OCI-LY3 (cell line): ENCODE results near the gene CILP2.

Source experiments
- H2AFZ ChIP-seq: fragments of 200-600, 300-600 bp; shearing (Covaris generic); 2 replicates; pipeline ENCODE4 v1.6.0; 2014; ENCODE audit warnings: antibody characterized with exemption, low read depth, low read length
- H3K27ac ChIP-seq: fragments of 200-600, 300-600 bp; sonication (generic); 2 replicates; pipeline ENCODE4 v1.5.1; 2014; ENCODE audit warnings: mild to moderate bottlenecking, low read length, moderate library complexity, mixed read lengths
- H3K27me3 ChIP-seq: fragments of 200-600, 300-600 bp; sonication (generic); 2 replicates; pipeline ENCODE4 v1.6.1; 2014; ENCODE audit warnings: low read depth, low read length, mixed read lengths
- H3K36me3 ChIP-seq: fragments of 200-600, 300-600 bp; sonication (generic); replicated peaks from 2 replicates; pipeline ENCODE3; 2014; ENCODE audit warnings: low read depth, low read length, mixed read lengths
- H3K4me1 ChIP-seq: fragments of 300-600, 200-600 bp; sonication (generic); 2 replicates; pipeline ENCODE4 v1.6.1; 2014; ENCODE audit warnings: low read length, mixed read lengths
- H3K4me2 ChIP-seq: fragments of 200-600, 300-600 bp; sonication (generic); 2 replicates; pipeline ENCODE4 v1.6.1; 2014; ENCODE audit warnings: low read length, mixed read lengths
- H3K4me3 ChIP-seq: fragments of 300-600, 200-600 bp; sonication (generic); 2 replicates; pipeline ENCODE4 v1.5.1; 2014; ENCODE audit warnings: antibody characterized with exemption, mild to moderate bottlenecking, low read length, moderate library complexity
- H3K79me2 ChIP-seq: fragments of 300-600, 200-600 bp; shearing (Covaris generic); 2 replicates; pipeline ENCODE4 v1.6.1; 2014; ENCODE audit warnings: mild to moderate bottlenecking, low read length, mixed read lengths
- H3K9ac ChIP-seq: fragments of 300-600, 200-600 bp; shearing (Covaris generic); 2 replicates; pipeline ENCODE4 v1.6.0; 2014; ENCODE audit warnings: mild to moderate bottlenecking, low read length, moderate library complexity
- H3K9me3 ChIP-seq: fragments of 200-600, 300-600 bp; shearing (Covaris generic); 2 replicates; pipeline ENCODE4 v1.6.1; 2014; ENCODE audit warnings: low read length, mixed read lengths; ENCODE audit not compliant: insufficient read depth
- H4K20me1 ChIP-seq: fragments of 200-600, 300-600 bp; sonication (generic); 2 replicates; pipeline ENCODE4 v1.6.1; 2016; ENCODE audit warnings: low read length, mixed read lengths; ENCODE audit not compliant: insufficient read depth
- EZH2phosphoT487 ChIP-seq: fragments of 200-600 bp; shearing (Covaris generic); IDR thresholded peaks from 2 replicates; pipeline ENCODE4 v1.6.1; 2018; ENCODE audit warnings: antibody characterized with exemption, mixed run types, low read depth
- TF ChIP-seq, protein P1 (sequence below): fragments of 200-600, 300-600 bp; sonication (generic); IDR thresholded peaks from 2 replicates; pipeline ENCODE4 v1.5.1; 2014; ENCODE audit warnings: antibody characterized with exemption, low read length, low read depth

CILP2 gene

DNA sequence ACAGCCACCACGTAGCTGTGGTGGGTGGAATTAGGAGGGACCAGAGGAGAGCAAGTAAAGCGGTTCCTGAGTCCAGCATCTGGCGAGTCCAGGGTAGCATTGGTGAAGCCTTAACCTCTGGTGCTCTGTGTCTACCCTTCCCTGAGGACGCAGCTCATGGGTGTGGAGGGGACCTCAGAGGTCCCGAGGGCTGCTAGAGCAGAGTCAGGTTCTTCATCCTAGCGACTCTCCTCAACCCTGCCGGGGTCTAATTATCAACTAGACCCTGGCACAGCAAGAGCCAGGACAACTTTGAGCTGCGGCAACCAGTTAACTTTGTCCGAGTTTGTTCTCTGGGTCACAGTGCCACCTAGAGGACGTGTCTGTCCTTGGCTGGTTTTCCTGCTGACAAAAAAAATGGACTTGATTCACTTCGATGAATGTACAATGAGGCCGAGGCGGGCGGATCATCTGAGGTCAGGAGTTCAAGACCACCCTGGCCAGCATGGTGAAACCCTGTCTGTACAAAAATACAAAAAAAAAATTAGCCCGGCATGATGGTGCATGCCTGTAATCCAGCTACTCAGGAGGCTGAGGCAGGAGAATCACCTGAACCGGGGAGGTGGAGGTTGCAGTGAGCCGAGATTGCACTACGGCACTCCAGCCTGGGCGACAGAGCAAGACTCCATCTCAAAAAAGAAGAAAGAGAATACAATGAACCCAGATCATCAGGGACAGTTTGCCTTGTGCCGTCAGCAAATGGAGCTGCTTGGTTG is 47.7 kb upstream of the CILP2 start:
- Histone ChIP-seq H3K27ac (peak overlapping the region; percentile 9; the same call in 1 of the 2 replicates), H3K27me3 (no peaks in the 10 kb centered on the region), H3K9ac (no peak overlapping the region), H3K4me2 (peak overlapping the region; percentile 18; the same call in 1 of the 2 replicates), H2AFZ (no peak overlapping the region), H3K36me3 (peaks cover 20% of the 10 kb centered on the region), H3K4me1 (peaks cover 18% of the 10 kb centered on the region), H3K9me3 (no peaks in the 10 kb centered on the region), H3K79me2 (peaks cover 58% of the 10 kb centered on the region), H4K20me1 (peaks cover 11% of the 10 kb centered on the region), H3K4me3 (no peak overlapping the region)
- no peak for TF ChIP-seq EZH2phosphoT487
- TF ChIP-seq, protein P1, sequence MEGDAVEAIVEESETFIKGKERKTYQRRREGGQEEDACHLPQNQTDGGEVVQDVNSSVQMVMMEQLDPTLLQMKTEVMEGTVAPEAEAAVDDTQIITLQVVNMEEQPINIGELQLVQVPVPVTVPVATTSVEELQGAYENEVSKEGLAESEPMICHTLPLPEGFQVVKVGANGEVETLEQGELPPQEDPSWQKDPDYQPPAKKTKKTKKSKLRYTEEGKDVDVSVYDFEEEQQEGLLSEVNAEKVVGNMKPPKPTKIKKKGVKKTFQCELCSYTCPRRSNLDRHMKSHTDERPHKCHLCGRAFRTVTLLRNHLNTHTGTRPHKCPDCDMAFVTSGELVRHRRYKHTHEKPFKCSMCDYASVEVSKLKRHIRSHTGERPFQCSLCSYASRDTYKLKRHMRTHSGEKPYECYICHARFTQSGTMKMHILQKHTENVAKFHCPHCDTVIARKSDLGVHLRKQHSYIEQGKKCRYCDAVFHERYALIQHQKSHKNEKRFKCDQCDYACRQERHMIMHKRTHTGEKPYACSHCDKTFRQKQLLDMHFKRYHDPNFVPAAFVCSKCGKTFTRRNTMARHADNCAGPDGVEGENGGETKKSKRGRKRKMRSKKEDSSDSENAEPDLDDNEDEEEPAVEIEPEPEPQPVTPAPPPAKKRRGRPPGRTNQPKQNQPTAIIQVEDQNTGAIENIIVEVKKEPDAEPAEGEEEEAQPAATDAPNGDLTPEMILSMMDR: peak; percentile 88

DNA sequence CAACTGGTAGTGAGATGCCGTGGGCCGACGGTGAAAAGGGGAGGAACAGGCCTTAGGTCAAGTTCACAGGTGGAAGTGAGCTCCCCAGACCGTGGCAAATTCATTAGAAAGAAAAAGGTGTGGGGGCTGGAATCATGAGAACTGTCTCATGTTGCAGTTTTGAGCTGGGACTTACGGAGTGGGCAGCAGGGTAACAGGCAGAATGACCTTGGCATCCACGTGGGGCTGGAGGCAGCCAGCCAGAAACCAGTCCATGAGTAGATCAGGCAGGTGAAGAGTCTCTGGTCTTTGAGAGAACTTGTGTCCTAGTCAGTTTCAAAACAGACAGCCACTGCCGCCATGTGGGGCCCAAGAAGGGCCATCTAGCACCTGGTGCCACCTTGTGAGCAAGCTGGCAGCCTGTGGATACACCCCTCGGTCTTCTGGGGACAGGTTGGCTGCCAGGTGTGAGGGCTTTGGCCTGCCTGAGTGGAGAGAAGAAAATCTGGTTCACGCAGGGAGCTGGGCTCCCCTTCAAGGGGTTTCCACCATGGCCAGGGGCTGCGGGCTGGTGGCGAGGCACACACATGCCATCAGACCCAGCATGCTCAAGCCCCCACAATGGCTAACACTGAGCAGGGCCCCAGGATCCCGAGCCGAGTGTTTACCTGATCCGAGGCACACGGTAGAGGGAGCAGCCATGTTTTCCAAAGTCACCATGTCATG is 46.6 kb upstream of the CILP2 start:
- H3K4me1 ChIP-seq: peaks cover 13% of the 10 kb centered on the region
- peaks cover 27% of the 10 kb centered on the region for H3K36me3 ChIP-seq
- H4K20me1 ChIP-seq: 0 out of 2 replicates have a peak, but pooled peaks cover 3% of the 10 kb centered on the region

DNA sequence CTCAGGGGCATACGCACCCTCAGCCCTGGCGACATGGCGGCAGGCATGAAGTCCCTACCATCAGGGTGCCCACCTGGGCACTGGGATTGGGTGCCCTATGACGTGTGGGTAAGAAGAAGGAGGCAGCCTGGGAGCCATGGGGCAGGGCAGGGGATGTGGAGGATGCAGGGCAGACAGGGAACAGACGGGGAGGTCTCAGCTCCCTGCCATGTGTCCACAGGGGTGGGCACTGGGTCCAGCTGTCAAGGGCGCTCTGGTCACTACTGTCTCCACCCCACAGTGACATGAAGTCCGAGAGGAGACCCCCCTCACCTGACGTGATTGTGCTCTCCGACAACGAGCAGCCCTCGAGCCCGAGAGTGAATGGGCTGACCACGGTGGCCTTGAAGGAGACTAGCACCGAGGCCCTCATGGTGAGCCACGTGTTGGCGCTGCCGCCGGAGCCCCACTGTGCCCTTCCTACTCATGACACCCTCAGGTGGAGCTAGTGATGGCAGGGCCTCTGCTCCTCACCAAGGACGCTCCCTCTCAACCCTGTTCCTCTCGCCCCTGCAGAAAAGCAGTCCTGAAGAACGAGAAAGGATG is 45.9 kb upstream of the CILP2 start:
- H3K36me3 ChIP-seq: peaks cover 29% of the 10 kb centered on the region
- H3K4me1 ChIP-seq: peaks cover 13% of the 10 kb centered on the region
- H3K4me3 ChIP-seq: no peak overlapping the region
- no peak overlapping the region for H3K9ac ChIP-seq
- H3K27ac ChIP-seq: no peak overlapping the region
- TF ChIP-seq EZH2phosphoT487: no peak
- TF ChIP-seq, protein P1: no peak
- no peak overlapping the region for H3K4me2 ChIP-seq
- peaks cover 41% of the 10 kb centered on the region for H3K79me2 ChIP-seq
- H2AFZ ChIP-seq: no peak overlapping the region
- no peaks in the 10 kb centered on the region for H3K27me3 ChIP-seq
- H4K20me1 ChIP-seq: 0 out of 2 replicates have a peak, but pooled peaks cover 3% of the 10 kb centered on the region
- H3K9me3 ChIP-seq: no peaks in the 10 kb centered on the region

More for the DNA sequence above, 46.6 kb upstream of the CILP2 start:
- Histone ChIP-seq H3K79me2 (peaks cover 47% of the 10 kb centered on the region), H2AFZ (no peak overlapping the region), H3K9ac (no peak overlapping the region), H3K9me3 (no peaks in the 10 kb centered on the region), H3K27me3 (no peaks in the 10 kb centered on the region), H3K4me3 (no peak overlapping the region), H3K27ac (no peak overlapping the region), H3K4me2 (no peak overlapping the region)
- TF ChIP-seq EZH2phosphoT487: no peak
- TF ChIP-seq, protein P1: no peak
